GM08714 (cell line): Measurements from ENCODE around the gene ANKS1A.

Source experiments
- H3K4me3 ChIP-seq: fragments of 200-500 bp; sonication (Bioruptor generic); 2 replicates; pipeline ENCODE4 v1.5.1; 2014; ENCODE audit warnings: mild to moderate bottlenecking, low read length, inconsistent platforms
- ZNF274 ChIP-seq: IDR thresholded peaks from 2 replicates; pipeline ENCODE4 v1.6.1; 2012; ENCODE audit warnings: mild to moderate bottlenecking, low read depth, low read length

ANKS1A gene

DNA sequence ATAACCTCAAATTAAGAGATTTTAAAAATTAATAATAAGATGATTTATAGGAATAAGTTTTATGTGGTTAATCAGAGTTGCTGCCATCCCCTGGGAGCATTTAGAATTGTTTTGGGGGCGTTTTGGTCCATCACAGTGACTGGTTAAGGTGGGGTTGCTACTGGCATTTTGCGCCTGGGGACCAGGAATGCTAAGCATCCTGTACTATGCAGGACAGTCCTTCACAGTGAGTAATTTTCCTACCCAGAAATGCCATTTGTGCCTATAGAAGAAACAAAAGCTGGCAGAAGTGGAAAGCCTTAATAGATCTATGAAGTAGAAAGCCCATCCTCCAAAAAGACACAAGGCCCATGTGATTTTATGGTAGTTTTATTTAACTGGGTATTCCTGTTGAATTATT is 118.0 kb downstream of the ANKS1A start:
- no peak overlapping the region for H3K4me3 ChIP-seq
- TF ChIP-seq ZNF274: no peak

DNA sequence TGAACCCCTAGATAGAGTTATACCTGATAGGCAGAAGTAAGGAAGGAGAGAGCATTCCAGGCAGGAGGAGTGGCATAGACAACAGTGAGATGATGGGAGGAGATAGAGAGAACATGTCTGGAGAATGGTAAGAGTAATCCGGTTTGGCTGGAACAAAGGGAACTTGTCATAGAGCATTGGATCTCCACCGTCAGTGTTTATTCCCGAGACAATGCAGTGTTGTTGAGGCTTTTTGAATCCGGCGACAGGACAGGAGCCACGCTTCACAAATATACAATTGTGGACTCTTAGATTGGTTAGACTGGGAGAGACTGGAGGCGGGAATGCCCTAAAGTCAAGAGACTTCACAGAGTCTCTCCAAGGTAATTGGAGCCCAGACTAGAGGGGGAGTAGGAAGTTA is 119.8 kb downstream of the ANKS1A start:
- no peak for TF ChIP-seq ZNF274
- no peak overlapping the region for H3K4me3 ChIP-seq

DNA sequence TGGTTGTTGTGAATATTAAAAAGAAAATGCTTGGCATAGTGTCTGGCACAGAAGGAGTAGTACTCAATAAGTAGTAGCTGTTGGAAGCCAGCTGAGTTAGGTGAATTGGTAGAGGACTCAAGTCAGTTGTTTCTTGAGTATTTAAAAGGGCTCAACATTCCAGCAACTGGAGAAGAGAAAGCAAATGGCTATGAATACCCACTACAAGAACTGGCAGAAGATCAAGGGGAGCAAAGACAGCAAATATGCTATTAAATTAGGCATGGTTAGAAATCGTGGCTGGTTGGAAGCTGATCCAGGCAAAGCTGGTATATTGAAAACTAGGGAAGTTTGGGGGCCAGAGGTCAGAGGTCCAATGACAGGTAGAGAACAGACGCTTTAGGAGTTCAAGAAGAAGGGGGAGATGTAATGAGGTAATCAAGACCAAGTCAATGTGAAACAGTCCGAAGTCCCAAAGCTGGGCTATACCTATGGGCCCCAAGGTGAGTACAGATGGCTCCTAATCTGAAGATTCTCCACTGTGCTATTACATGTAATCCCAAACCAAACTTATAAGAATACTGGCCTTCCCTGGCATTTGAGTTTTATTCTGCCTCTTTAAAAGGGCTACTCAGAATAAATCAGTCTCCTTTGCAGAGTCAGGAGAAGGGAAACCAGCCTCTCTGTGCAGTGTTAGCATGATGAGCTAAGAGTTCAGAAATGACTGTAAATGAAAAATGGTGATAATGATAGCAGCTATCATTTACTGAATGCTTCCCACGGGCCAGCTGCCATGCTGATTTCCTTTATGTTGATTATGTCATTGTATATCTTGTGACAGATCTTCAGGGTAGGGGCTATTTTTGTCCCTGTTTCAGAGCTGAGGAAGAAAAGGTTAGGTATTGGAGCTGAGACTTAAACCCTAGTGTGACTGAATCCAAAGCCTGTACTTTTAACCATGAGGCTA is 122.3 kb downstream of the ANKS1A start:
- no peak overlapping the region for H3K4me3 ChIP-seq
- no peak for TF ChIP-seq ZNF274

DNA sequence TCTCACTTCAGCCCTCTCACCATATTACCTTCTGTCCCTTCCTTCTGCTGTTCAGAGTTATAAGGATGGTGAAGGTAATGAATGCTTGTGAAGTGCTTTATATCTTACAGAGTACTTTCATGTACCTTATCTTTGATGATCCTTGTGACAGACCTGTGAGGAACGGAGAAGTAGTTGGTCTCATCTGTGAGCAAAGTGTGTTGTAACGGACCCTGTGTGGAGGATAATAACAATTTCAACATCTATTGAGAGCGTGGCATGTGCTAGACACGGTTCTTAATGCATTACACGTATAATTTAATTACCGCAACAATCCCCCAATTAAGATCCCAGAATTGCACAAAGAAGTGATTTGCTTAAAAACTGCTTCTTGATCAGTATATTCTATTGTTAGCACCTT is 124.6 kb downstream of the ANKS1A start:
- TF ChIP-seq ZNF274: no peak
- H3K4me3 ChIP-seq: no peak overlapping the region

DNA sequence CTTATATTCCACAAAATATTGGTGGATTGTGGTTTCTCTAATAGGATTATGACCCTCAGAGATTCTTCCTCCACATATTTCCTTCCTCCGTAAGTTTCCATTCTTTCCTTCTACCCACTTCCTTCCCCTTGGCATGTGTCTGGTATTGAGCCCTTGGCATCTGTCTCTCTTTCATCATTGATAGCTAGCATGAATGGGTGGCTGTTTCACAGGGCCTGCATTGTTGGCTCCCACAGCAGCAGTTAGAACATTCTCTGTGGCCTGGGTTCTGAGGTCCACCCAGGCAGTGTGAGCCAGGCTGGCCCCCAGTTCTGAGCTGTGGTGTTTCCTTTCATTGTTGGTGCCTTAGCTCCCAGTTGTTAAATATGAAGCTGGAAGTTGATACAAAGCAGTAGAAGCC is 125.3 kb downstream of the ANKS1A start:
- no peak for TF ChIP-seq ZNF274
- H3K4me3 ChIP-seq: no peak overlapping the region

DNA sequence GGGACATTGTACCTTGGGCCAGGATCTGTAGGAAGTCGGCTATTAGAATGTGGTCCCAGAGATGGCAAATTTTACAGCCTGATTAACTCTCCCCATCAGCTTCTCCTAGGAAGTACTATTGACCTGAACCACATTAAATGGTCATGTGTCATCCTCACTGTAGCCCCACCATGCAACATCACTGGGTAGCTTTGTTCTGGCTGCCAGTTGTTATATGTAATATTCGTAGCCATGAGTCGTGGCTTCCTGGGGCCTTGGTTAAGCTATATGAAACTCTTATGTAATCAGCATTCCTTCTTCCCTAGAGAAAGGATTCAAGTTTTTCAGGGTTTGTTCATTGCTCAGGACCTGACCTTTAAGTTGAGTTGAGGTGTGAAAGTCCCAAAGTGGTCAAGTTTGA is 125.7 kb downstream of the ANKS1A start:
- no peak for TF ChIP-seq ZNF274
- H3K4me3 ChIP-seq: no peak overlapping the region

DNA sequence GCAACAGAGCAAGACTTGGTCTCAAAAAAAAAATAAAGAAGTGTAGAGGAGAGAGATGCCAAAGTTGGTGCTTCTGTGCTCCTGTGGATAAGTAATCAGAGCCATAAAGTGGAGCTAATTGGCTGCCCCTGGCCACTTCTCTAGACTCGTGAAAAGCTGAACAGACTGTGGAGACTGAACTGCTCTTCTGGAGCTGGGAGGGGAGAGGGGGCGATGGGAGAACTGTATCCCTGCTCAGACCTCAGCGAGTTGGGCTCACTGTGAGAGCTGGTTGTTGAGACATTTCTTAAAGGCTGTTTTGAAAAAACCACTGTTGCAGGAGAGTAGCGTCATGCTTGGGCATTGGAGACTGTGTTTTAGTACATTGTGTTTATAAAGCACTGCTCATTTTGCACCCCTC is 126.4 kb downstream of the ANKS1A start:
- H3K4me3 ChIP-seq: no peak overlapping the region
- no peak for TF ChIP-seq ZNF274

DNA sequence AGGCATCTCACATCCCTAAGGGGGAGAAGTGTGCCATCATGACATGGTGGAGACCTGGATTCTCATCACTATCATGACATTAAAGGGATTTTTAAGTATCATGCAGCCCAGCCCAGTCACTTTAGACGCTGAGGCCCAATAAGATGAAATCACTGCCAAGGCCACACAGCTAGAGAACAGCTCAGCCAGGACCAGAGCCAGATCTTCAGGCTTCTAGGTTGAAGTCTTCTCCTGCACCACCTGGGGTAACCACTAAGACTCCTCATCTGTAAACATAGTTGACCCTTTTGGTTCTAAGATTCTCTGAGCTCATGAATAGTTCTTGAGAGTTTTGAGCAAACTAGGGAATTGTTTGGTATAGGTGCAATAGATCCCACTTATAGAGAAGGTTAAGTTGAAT is 126.9 kb downstream of the ANKS1A start:
- H3K4me3 ChIP-seq: no peak overlapping the region
- no peak for TF ChIP-seq ZNF274

DNA sequence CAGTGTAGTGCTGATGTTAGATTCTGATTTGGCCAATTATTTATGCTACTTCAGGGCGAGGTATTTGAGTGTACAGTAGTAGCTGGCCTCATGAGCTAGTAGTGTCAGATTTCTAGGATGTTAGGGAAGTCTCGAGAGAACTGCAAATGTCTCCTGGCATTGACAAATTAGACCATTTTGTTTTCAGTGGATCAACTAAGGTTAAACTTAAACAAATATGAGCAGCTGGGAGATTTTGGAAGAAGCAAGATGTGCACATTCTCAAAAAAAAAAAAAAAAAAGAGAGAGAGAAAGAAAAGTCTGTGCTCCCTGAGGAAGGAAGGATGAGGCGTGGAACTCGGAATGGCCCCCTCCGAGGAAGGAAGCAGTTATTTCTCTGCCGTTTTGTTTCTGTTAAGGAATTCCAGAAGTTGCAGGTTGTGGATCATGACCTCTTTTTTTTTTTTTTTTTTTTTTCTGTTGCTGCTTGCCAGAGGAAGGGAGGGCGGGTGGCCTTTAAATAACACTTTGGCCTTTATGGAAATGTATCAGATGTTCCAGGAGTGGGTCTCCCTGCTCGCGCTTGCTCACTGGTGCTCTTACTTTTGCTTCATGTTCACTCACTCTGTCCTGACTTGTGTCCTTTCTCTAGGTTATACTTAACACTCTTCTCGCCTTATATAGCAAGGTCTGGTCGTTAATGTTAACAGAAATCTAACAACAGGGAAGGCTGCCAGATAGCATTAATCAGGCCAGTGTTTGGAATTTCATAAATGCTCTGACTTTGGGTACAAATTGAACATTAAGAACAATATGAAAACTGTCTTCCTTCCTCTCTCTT is 127.7 kb downstream of the ANKS1A start:
- H3K4me3 ChIP-seq: no peak overlapping the region
- no peak for TF ChIP-seq ZNF274

DNA sequence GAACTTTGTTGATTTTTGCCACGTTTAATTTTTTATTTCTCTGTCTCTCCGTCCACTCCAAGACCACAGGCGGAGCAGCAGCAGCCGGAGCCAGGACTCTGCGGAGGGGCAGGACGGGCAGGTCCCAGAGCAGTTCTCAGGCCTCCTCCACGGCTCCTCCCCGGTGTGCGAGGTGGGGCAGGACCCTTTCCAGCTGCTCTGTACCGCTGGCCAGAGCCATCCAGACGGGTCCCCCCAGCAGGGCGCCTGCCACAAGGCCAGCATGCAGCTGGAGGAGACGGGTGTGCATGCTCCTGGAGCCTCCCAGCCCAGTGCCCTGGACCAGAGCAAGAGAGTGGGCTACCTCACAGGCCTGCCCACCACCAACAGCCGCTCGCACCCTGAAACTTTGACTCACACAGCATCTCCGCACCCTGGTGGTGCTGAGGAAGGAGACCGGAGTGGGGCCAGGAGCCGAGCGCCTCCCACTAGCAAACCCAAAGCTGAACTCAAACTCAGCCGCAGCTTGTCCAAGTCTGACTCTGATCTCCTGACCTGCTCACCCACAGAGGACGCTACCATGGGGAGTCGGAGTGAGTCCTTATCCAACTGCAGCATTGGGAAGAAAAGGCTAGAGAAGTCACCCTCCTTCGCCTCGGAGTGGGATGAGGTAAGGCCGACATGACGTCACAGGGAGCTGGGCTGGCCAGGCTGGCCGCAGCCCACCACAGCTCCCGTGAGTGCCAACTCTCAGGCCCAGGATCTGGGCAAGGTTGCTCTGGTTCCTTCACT is 128.5 kb downstream of the ANKS1A start:
- TF ChIP-seq ZNF274: no peak
- no peak overlapping the region for H3K4me3 ChIP-seq

DNA sequence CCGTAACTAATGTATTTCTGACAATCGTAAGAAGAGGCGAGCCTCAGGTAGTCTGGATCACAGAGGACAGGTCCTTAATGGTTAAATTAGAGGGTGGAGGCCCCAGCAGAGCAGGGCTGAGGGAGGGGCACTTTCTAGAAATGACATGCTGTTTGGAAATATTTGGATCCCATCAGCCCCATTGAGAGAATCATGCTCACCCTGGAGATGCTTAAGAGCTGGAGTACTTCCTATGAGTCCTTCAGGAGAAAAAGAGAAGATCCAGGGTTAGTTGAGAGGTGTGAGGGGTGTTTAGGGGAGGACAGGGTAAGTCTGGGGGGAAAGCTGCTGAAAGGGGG is 129.1 kb downstream of the ANKS1A start:
- no peak for TF ChIP-seq ZNF274
- no peak overlapping the region for H3K4me3 ChIP-seq

DNA sequence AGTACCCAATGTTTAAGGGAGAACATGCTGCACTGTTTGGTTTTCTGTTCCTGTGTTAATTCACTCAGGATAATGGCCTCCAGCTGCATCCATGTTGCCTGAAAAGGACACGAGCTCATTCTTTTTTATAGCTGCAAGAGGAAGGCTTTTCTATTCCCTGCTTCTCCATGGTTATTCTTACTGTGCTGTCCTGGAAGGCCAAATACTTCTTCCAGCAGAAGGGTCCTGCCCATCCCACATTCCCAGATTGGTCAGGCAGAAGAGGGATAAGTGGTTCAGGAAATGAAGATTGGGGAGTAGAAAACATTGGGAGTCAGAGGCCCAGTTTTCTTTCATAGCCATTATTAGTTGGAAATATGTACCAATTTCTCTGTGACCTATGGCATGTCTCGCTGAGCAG is 129.7 kb downstream of the ANKS1A start:
- TF ChIP-seq ZNF274: no peak

DNA sequence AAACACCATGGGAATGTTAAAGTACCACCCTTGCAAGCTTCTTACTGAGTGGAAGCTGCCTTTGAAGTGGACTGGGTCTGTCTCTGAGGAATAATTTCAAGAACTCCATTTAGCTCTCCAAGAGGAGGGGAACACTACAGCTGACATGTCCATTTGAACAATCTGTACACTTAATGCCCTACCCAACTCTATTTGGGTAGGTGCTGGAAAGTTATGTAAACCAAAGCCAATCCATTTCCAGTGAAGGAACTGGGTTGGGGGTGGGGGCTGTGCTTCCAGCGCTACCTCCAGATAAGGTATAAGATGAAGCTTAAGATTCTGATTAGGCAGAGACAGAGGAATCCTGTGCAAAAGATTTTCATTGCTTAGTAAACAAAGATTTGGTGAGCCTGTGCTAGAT is 130.1 kb downstream of the ANKS1A start:
- no peak overlapping the region for H3K4me3 ChIP-seq
- no peak for TF ChIP-seq ZNF274

More for the DNA sequence above, 129.7 kb downstream of the ANKS1A start:
- no peak overlapping the region for H3K4me3 ChIP-seq

DNA sequence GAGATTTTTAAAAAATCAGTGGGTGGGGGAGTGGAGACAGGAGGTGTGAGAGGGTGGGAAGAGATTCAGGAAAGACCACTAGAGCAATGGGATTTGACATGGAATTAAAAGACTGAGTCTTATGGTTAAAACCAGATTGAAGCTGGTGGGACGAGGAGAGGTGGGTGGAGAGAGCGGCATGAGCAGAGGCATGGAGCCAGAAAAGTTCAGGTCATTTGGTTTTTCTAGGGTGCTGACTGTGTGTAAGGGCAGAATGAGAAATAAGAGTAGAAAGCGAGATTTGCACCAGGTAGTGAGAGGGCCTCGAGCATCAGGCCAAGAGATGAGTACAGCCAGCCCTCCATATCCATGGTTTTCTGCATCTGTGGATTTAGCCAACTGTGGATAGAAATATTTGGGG is 130.8 kb downstream of the ANKS1A start:
- H3K4me3 ChIP-seq: no peak overlapping the region
- no peak for TF ChIP-seq ZNF274

DNA sequence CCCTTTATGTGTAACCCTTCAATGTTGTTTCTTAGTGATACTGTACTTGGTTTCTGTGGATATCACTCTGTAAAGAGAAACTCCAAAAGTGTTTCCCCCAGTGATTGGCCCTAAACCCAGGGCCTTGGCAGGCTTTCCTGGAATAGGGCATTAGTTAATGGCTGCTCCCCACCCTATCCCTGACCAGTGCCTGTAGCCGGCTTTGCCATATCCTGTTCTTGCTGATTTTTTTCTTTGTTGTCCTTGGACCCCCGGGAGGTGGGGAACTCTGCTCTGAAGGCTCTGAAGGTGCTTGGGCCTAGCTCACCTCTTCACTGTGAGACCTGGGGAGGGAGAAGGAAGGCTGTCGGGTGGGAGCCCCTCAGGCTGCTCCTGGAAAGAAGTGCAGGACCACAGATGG is 131.9 kb downstream of the ANKS1A start:
- no peak for TF ChIP-seq ZNF274

More for the DNA sequence above, 131.9 kb downstream of the ANKS1A start:
- no peak overlapping the region for H3K4me3 ChIP-seq
